IPS-18c (cell line): ENCODE data around the gene SHPK.
"Not testable (repeated sequence)": the region's sequence is repeated elsewhere in the genome, so short reads cannot be mapped to it uniquely, and the experiment has no call there.

Source experiments
- H3K4me3 ChIP-seq: 2 replicates; pipeline ENCODE4 v1.7.0; 2013; ENCODE audit warnings: low read depth, mild to moderate bottlenecking, low read length, moderate library complexity; ENCODE audit not compliant: insufficient read depth
- H3K9me3 ChIP-seq: one replicate; pipeline ENCODE4 v1.6.1; 2013; ENCODE audit warnings: mild to moderate bottlenecking, low read length, moderate library complexity; ENCODE audit not compliant: control insufficient read depth, insufficient read depth

Gene SHPK

DNA sequence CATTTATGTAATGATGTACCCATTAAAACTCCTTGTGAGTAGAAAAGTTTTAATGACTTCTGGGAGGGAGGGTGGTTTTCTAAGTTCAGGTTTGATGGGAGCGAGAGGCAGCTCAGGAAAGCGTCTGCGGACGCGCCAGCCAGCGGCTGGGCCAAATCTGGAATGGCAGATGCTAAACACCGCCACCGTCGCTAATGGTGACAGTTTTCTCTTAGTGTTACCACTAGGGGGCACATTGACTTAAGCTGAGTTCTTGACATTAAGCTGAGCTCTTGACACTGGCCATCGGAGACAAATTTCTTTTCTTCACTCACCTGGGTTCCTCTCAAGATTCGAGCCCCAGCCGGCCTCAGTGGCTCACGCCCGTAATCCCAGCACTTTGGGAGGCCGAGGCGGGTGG lies 33.6 kb downstream of the SHPK start:
- peaks cover 6% of the 10 kb centered on the region for H3K9me3 ChIP-seq
- H3K4me3 ChIP-seq: no peak overlapping the region

DNA sequence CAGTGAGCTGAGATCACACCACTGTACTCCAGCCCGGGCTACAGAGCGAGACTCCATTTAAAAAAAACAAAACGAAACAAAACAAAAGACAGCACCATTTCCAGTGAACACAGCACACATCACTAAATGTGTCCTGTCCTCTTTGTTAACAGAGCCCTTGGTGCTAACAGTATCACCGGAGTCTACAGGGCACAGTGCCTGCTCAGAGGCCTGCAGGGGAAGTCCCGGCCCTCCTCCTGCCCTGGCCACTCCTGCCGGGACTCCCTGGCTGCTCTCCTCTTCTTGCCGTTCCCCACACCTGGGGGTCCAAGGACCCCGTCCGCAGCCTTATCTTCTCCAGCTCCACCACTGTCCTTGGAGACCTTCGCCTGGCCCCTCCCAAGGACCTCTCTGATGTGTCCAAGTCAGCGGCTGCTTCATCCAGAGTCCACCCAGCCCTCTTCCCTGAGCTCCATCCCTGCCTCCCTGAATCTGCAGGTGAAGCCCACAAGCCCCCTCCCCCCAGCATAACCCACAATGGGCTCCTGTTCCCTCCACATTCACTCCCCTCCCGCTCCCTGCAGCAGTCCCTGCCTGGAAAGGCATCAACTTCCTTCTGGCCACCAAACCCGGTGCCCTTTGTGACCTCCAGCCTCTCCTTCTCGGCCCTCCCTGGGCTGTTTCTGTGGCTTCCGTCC lies 35.4 kb downstream of the SHPK start:
- Histone ChIP-seq H3K4me3 (no peak overlapping the region), H3K9me3 (peaks cover 2% of the 10 kb centered on the region)

DNA sequence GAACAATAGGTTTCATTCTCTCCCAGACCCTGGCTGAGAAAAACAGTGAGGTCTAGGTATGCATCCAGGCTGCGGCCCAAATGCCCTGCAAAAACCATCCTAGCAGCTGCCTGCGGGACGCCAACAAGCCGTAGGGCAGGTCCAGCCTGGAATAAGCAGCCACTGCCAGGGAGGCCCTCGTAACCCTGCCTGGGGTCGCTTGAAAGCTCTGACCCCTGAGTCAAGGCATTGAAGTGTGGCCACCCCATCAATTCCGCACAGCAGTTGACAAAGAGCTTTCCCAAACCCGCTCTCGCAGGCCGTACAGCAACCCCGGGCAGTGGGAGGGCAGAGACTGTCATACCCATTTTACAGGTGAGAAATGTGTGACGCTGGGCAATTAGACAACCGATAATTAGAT lies 38.0 kb downstream of the SHPK start:
- Histone ChIP-seq H3K4me3 (no peak overlapping the region), H3K9me3 (no peaks in the 10 kb centered on the region)

DNA sequence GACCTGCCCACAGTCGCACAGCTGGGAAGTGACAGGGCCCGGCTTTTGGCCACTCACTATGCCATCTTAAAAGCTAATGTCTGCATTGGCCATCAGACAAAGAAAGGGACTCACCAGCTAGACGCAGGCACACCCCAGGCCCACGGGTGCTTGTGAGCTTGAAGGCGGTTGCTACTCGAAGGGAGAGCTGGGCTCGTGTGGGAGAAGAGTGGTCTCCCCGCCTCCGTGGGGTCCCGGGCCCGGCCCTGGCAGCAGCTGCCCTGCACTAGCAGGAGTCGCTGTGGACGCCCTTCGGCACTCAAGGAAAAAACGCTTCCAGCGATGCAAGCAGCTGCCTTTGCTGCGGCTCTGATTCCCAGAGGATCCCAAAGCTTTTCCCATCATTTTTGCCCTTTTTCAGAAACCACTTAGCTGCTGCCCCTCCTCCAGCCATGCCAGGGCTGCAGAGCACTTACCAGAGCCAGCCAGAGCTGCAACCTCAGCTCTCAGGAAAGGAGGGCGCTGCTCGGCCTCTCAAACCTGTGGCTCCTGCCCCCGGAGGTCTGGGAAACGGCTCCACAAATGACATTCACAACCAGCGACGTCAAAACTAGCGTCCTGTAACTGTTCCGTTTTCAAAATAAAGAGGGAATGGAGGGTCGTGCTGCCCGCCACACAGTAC lies 39.1 kb downstream of the SHPK start:
- no peak overlapping the region for H3K4me3 ChIP-seq
- no peaks in the 10 kb centered on the region for H3K9me3 ChIP-seq

DNA sequence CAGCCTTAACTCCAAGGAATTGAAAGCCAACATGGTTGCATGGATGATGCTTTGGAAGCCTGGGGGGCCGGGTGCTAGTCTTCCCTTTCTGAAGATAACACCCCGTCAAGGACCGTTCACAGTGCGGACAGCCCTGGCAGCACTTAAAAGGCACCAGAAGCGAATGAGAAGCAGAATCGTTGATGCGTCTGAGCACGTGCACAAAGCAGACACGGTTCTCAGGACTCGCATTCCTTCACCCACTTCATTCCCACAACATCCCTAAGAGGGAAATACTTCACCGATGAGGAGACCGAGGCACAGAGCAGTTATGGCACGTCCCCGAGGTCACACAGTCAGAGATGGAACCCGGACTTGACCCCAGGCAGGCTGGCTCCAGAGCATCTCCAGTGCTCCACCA lies 41.1 kb downstream of the SHPK start:
- no peak overlapping the region for H3K4me3 ChIP-seq
- H3K9me3 ChIP-seq: no peaks in the 10 kb centered on the region

DNA sequence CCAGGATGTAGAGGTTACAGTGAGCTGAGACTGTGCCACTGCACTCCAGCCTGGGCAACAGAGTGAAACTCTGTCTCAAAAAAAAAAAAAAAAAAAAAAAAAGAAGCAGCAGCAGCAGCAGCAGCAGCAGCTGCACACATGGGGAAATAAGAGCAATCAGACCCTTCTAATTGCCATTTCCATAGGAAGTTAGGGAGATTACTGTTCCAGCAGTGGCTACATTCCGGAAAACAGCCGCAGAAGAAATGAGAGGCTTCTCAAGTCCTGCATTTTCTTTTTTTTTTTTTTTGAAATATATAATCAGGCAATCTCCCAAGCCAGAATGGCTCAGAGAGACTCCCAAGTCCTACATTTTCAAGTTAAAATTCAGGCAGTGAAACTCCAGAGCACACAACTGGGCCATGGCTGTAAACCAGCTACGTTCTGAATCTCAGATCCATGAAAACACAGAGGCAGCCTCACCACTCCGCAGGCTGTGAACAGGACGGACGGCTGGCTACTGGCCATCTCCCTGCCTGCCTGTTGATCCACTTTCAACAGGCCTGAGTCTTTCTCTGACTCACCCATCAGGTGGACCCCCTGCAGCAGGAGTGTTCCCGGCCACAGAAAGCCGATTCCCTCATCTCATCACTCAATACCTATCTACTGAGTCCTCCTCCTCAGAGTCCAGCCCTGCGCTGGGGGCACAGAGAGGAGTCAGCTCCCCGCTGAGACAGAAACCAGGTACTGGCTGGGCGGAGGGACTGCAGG lies 41.8 kb downstream of the SHPK start:
- no peak overlapping the region for H3K4me3 ChIP-seq
- no peaks in the 10 kb centered on the region for H3K9me3 ChIP-seq

DNA sequence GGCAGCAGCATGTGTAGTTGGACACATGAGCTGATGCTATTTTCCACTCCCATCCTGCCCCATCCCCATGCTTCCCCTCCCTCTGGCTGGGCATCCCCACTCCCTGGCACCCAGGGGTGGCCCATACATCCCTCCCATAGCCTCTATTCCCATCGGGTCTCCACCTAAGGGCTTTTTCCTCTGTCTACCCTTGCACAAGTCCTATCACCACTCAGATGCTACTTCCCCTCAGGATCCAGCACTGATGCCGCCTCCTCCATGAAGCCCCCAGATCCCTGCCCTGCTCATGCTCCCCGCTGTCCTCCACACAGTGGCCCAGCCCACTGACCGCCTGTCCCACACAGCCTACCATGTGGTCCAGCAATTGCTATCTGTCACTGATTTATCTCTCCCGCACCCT lies 42.7 kb downstream of the SHPK start:
- Histone ChIP-seq H3K9me3 (no peaks in the 10 kb centered on the region), H3K4me3 (no peak overlapping the region)

DNA sequence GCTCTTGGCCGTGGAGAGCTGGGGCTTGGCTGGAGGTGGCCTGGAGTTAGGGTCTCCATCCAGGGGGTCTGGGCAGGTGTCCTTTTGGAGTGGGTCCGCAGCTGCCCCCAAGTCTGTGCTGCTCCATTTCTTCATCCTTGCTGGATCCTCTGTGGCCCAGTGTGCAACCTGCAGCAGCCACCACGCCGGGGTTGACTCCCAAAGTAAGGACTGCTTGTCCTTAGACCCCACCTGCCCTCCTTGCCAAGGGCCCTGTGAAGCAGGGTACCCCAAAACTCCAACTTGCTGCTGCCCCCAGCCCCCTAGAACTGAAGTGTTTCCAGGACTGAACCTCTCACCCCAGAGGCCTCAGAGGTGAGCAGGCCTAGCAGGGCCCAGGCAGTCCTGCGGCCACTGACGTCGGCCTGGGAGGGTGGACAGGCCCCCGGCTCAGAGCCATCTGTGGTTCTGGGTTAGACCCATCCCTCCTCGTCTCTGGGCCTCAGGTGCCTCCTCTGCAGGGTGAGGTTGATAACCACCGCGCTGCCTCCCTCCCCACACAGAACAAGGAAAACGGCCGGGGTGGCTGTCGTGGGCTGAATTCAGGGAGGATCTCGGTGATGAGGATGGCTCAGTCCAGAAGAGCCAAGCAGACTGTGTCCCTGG lies 43.7 kb downstream of the SHPK start:
- H3K4me3 ChIP-seq: no peak overlapping the region
- H3K9me3 ChIP-seq: no peaks in the 10 kb centered on the region

DNA sequence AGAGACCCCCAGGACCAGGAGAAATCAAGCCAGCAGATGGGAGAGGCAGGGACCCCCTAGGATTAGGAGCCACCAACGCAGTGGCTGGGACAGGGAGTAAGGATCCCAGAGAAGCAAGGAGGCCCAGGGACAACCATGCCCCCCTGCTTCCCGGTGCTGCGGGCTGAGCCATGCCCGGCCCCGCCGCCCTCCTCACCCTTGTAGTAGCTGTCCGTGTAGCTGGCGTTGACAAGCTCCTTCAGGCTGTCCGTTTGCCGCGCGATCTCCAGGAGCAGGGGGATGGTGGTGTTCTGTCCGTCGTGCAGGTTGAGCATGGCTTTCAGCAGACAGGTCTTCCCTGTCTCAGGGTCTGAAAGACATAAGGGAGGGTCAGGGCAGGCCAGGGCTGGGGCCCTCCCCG lies 45.3 kb downstream of the SHPK start:
- no peaks in the 10 kb centered on the region for H3K9me3 ChIP-seq
- no peak overlapping the region for H3K4me3 ChIP-seq

DNA sequence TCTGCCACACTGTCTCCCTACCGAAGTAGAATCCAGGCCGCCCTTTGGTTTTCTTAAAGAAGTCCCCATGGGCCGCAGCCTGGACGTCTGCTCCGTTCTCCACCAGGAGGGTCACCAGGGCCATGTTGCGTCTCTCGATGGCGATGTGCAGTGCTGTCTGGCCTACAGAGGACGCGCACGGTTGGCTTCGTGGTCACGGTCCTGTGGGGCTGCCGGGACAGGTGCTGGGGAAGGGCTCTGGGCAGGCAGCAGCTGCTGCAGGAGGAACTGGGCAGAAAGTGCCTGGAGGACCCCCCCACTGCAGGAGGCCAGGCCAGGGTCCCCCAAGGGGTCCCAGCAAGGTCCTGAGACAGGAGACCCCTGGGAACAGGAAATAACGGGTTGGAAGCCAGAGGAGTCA lies 45.8 kb downstream of the SHPK start:
- Histone ChIP-seq H3K4me3 (no peak overlapping the region), H3K9me3 (no peaks in the 10 kb centered on the region)

DNA sequence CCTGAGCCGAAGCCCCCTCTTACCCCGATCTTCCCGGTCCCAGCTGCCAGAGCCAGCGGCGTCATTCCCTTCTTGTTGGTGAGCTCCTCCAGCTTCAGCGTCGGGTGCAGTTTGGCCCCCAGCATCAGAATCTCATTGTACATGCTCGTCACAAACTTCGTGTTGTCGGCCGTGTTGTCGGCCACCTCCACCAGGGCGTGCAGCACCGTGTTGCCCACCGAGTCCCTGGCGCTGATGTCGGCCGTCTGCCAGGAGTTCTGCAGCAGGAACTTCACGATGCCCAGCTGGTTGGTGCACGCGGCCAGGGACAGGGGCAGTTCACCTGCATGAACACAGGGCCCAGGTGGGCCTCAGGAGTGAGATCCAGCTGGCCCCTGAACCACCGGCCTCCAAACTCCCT lies 46.3 kb downstream of the SHPK start:
- H3K9me3 ChIP-seq: no peaks in the 10 kb centered on the region
- no peak overlapping the region for H3K4me3 ChIP-seq

DNA sequence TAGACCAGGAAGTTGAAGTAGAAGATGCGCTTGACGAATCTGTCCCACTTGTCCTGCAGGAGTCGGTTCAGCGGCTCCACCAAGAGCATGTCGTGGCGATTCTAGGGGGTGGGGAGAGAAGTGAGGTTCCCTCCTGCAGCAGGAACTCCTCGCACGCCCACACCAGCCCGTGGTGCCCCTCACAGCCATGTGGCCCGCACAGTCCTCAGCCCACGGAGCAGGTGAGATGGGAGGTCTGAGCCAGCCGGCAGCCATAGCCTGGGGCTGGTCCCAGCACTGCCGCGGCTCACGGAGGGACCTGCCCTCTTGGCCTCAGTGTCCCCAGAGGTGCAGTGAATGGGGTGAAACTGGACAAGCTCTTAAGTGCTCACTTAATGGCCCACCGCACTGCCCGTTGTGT lies 50.2 kb downstream of the SHPK start:
- Histone ChIP-seq H3K9me3 (no peaks in the 10 kb centered on the region), H3K4me3 (no peak overlapping the region)

DNA sequence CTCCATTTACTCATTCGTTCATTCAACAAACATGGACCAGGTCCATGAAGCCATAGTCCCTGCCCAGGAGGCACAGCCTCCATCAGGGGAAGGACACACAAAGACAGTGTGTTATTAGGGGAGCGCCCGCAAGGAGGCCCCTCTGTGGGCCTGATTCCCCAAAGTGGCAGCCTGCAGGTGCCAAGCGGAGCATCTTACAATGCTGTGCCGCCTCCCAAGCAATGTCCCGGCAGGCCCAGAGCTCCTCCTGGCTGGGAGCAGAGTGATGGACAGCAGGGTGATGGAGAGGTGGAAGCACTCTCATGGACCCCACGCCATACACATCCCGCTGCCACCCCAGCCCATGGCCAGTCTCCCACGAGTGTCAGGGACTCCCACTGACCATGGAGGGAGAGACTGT lies 52.6 kb downstream of the SHPK start:
- Histone ChIP-seq H3K4me3 (no peak overlapping the region), H3K9me3 (no peaks in the 10 kb centered on the region)

DNA sequence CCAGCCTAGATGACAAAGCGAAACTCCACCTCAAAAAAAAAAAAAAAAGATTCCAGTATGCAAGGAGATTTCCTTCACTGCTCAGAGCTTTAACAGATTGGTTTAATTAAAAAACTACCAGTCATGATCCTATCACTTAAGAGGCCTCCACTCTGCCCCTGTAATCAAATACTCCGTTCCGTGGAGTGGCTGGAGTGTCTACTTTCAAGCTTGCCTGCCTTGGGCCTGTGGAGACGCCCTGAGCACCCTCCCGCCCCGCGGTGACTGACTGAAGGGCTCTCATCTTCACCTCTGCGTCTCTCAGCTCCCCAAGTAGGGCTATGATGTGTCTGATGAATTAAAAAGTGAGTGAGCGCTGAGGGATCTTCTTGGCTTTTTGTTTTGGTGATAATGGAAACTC lies 53.1 kb downstream of the SHPK start:
- no peak overlapping the region for H3K4me3 ChIP-seq

DNA sequence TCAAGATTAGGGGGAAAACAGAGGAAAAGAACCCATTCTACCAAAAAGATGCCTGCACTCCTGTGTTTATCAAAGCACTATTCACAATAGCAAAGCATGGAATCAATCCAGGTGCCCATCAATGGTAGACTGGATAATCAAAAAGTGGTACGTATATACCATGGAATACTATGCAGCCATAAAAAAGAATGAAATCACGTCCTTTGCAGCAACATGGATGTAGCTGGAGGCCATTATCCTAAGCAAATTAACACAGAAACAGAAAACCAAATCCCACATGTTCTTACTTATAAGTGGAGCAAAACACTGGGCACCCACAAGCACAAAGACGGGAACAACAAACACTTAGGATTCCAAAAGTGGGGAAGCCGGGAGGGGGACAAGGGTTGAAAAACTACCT lies 57.4 kb downstream of the SHPK start:
- not testable (repeated sequence) for H3K9me3 ChIP-seq, H3K4me3 ChIP-seq

More for the DNA sequence above, 53.1 kb downstream of the SHPK start:
- H3K9me3 ChIP-seq: no peaks in the 10 kb centered on the region

DNA sequence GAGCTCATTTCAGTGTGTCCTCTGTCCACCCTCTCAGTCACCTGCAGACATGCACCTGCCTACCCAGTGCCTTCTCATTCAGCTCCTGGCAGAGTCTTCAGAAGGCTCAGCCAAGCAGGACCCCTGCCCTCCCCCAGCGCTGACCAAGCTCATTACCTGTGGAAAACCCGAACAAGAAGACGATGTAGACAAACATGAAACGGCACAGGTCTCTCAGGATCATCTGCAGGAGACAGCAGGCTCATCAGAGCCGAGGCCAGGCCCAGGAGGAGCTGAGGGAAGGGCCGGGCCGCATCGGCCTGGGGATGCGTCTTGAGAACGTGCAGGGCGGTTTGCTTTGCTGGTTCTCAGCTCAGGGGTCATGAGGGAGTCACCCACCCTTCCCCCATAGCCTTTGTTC lies 59.1 kb downstream of the SHPK start:
- Histone ChIP-seq H3K4me3 (no peak overlapping the region), H3K9me3 (no peaks in the 10 kb centered on the region)

DNA sequence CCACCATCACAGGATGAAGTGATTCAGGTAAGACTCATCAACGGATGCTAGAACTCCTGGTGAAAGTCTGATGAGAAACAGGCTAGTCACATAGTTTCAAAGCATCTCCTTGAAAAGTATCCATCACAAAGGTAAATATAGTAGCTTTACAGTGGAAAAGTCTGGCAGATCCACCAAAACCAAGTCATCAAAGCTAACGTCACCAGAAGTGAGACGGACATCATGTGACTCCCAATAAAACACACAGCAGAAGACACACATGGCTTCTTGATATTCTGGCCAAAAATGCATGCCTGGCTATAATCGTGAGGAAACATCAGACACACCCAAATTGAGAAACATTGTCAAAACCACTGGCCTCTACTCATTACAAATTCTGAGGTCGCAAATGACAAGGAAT lies 60.5 kb downstream of the SHPK start:
- Histone ChIP-seq H3K4me3 (no peak overlapping the region), H3K9me3 (no peaks in the 10 kb centered on the region)

DNA sequence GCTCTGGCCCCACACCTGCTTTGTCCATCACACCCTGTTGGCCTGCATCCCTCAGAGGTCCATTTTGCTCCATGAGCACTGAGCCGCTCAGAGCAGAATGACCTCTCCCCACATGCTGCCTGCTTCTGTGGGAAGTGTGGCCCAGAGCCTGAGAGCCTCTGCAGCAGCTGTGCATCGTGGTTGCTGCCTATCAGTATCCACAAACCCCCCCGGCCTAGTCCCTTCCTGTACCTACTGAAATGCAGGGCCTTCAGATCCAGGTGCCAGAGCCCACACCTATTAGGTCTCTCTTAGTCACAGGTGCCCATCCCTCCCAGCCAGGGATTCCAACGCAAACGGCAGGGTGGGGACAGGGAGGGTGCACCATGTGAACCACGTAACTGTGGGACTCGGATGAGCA lies 61.8 kb downstream of the SHPK start:
- Histone ChIP-seq H3K9me3 (no peaks in the 10 kb centered on the region), H3K4me3 (no peak overlapping the region)
